SU-DHL-6 (cell line): Measurements from ENCODE around the gene LMOD1.

ENCODE experiments used
- H2AFZ ChIP-seq: fragments of 200-600 bp; sonication (generic); 2 replicates; pipeline ENCODE4 v1.6.1; 2014; ENCODE audit warnings: low read depth, mild to moderate bottlenecking, moderate library complexity, mixed read lengths, antibody characterized with exemption, low read length; ENCODE audit not compliant: severe bottlenecking
- H3F3A ChIP-seq: fragments of 200-600 bp; shearing (Covaris generic); 2 replicates; pipeline ENCODE4 v1.6.0; 2016; ENCODE audit warnings: antibody characterized with exemption, mild to moderate bottlenecking; ENCODE audit not compliant: insufficient read depth
- H3K27ac ChIP-seq: fragments of 200-600 bp; sonication (generic); 2 replicates; pipeline ENCODE4 v1.5.1; 2016; ENCODE audit warnings: low read depth, mild to moderate bottlenecking, low read length, moderate library complexity, mixed read lengths
- H3K27me3 ChIP-seq: fragments of 200-600 bp; sonication (generic), shearing (Covaris generic); 2 replicates; pipeline ENCODE4 v1.6.0; 2014; ENCODE audit warnings: mild to moderate bottlenecking, low read length
- H3K36me3 ChIP-seq: fragments of 200-600 bp; sonication (generic); 2 replicates; pipeline ENCODE4 v1.6.1; 2014; ENCODE audit warnings: mild to moderate bottlenecking, low read length, mixed read lengths
- H3K4me2 ChIP-seq: fragments of 300-600, 200-600 bp; shearing (Covaris generic), sonication (generic); 2 replicates; pipeline ENCODE4 v1.6.0; 2014; ENCODE audit warnings: low read length, low read depth, mild to moderate bottlenecking; ENCODE audit not compliant: poor library complexity, severe bottlenecking
- H3K4me3 ChIP-seq: fragments of 200-600 bp; sonication (generic); 2 replicates; pipeline ENCODE4 v1.5.1; 2014; ENCODE audit warnings: antibody characterized with exemption, low read length, mild to moderate bottlenecking, mixed read lengths; ENCODE audit not compliant: insufficient read depth, poor library complexity, severe bottlenecking
- H3K79me2 ChIP-seq: fragments of 200-600 bp; sonication (generic); 2 replicates; pipeline ENCODE4 v1.6.1; 2014; ENCODE audit warnings: mild to moderate bottlenecking, low read length, moderate library complexity; ENCODE audit not compliant: insufficient read depth
- H3K9ac ChIP-seq: fragments of 200-600 bp; sonication (generic); 2 replicates; pipeline ENCODE4 v1.7.0; 2014; ENCODE audit warnings: mild to moderate bottlenecking, low read length
- H3K9me2 ChIP-seq: fragments of 200-600 bp; sonication (generic); replicated peaks from 2 replicates; pipeline ENCODE4 v1.6.1; 2014; ENCODE audit warnings: low read length; ENCODE audit not compliant: insufficient read depth
- H3K9me3 ChIP-seq: fragments of 200-600 bp; sonication (generic); 2 replicates; pipeline ENCODE4 v1.6.1; 2014; ENCODE audit warnings: low read length, mixed read lengths; ENCODE audit not compliant: insufficient read depth
- H4K20me1 ChIP-seq: fragments of 200-600 bp; sonication (generic); 2 replicates; pipeline ENCODE4 v1.6.1; 2014; ENCODE audit warnings: low read depth, mild to moderate bottlenecking, antibody characterized with exemption, low read length, moderate library complexity, mixed read lengths
- CTCF ChIP-seq: fragments of 200-600 bp; sonication (generic); IDR thresholded peaks from one replicate; pipeline ENCODE4 v1.5.1; 2017; ENCODE audit warnings: antibody characterized with exemption, mild to moderate bottlenecking, low read length, moderate library complexity; ENCODE audit not compliant: insufficient read depth, poor library complexity, severe bottlenecking
- EZH2phosphoT487 ChIP-seq: fragments of 200-600 bp; sonication (generic), shearing (Covaris generic); conservative IDR thresholded peaks from 2 replicates; pipeline ENCODE4 v1.6.1; 2018; ENCODE audit warnings: mild to moderate bottlenecking, antibody characterized with exemption, low read length, moderate library complexity, mixed read lengths

The LMOD1 gene

DNA sequence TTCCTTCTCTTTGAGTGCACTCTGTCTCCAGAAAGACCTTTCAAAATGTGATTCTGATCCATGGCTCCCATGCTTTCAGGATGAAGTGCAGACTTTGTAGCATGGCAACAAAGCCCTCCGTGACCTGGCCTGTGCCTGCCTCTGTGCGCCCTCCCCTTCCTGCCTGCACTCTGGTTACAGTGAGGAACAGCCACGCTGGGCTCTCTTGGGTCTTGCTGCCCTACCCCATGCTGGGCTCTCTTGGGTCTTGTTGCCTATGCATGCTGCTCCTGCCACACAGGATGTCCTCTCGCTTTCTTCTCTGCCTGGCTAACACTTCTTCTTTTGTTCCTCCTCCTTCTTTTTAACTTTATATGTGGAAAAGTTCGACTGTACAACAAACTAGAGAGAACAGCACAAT is 28.0 kb downstream of the LMOD1 start:
- H3K4me2 ChIP-seq: no peak overlapping the region

GRCh38 chr1:201917362-201918033 is 28.9 kb downstream of the LMOD1 start:
- Histone ChIP-seq H3K79me2 (no peaks in the 10 kb centered on the region), H3K4me2 (no peak overlapping the region), H2AFZ (no peak overlapping the region), H3K4me3 (no peak overlapping the region), H3K9me2 (no peaks in the 10 kb centered on the region), H4K20me1 (no peaks in the 10 kb centered on the region), H3K27me3 (no peaks in the 10 kb centered on the region), H3F3A (no peaks in the 10 kb centered on the region), H3K9ac (no peak overlapping the region), H3K36me3 (no peaks in the 10 kb centered on the region), H3K27ac (no peak overlapping the region), H3K9me3 (no peaks in the 10 kb centered on the region)
- no peak for TF ChIP-seq CTCF
- TF ChIP-seq EZH2phosphoT487: no peak

More for the DNA sequence above, 28.0 kb downstream of the LMOD1 start:
- no peak overlapping the region for H3K9ac ChIP-seq
- no peak overlapping the region for H2AFZ ChIP-seq
- H3K9me2 ChIP-seq: no peaks in the 10 kb centered on the region
- TF ChIP-seq EZH2phosphoT487 (no peak), CTCF (no peak)
- H3K27ac ChIP-seq: no peak overlapping the region
- H3K4me3 ChIP-seq: no peak overlapping the region
- no peaks in the 10 kb centered on the region for H3K79me2 ChIP-seq
- no peaks in the 10 kb centered on the region for H4K20me1 ChIP-seq
- H3K36me3 ChIP-seq: no peaks in the 10 kb centered on the region
- H3K9me3 ChIP-seq: no peaks in the 10 kb centered on the region
- H3K27me3 ChIP-seq: no peaks in the 10 kb centered on the region
- H3F3A ChIP-seq: no peaks in the 10 kb centered on the region

GRCh38 chr1:201916649-201917249 is 29.6 kb downstream of the LMOD1 start:
- H3K9me3 ChIP-seq: no peaks in the 10 kb centered on the region
- H3K4me2 ChIP-seq: no peak overlapping the region
- no peak overlapping the region for H2AFZ ChIP-seq
- H3K27ac ChIP-seq: no peak overlapping the region
- no peak for TF ChIP-seq EZH2phosphoT487
- TF ChIP-seq CTCF: no peak
- H3K79me2 ChIP-seq: no peaks in the 10 kb centered on the region
- H3K27me3 ChIP-seq: no peaks in the 10 kb centered on the region
- H3K4me3 ChIP-seq: no peak overlapping the region
- H3F3A ChIP-seq: no peaks in the 10 kb centered on the region
- no peaks in the 10 kb centered on the region for H3K9me2 ChIP-seq
- no peaks in the 10 kb centered on the region for H3K36me3 ChIP-seq
- H4K20me1 ChIP-seq: no peaks in the 10 kb centered on the region
- H3K9ac ChIP-seq: no peak overlapping the region
